Measurements from ENCODE around the gene SMPD3.

SMPD3 gene

GRCh38 chr16:68433316-68433715 lies 15.0 kb downstream of the SMPD3 start:
- DNase-seq (ENCODE audit: low read depth) = no peak

GRCh38 chr16:68432701-68433100 lies 15.6 kb downstream of the SMPD3 start:
- no peak for DNase-seq (ENCODE audit: low read depth)

- no peak for DNase-seq (ENCODE audit: low read depth)
These were observed 19.0 kb downstream of the SMPD3 start for GRCh38 chr16:68429076-68429854.

GRCh38 chr16:68427649-68428303 lies 20.5 kb downstream of the SMPD3 start:
- no peak for DNase-seq (ENCODE audit: low read depth)

- DNase-seq (ENCODE audit: low read depth) = no peak
These were observed 22.0 kb downstream of the SMPD3 start for GRCh38 chr16:68426347-68426652.

- no peak for DNase-seq (ENCODE audit: low read depth)
These were observed 22.6 kb downstream of the SMPD3 start for GRCh38 chr16:68425498-68426346.

- no peak for DNase-seq (ENCODE audit: low read depth)
These were observed 24.5 kb downstream of the SMPD3 start for GRCh38 chr16:68423771-68424170.

GRCh38 chr16:68422396-68422960 lies 25.8 kb downstream of the SMPD3 start:
- no peak for DNase-seq (ENCODE audit: low read depth)

- no peak for DNase-seq (ENCODE audit: low read depth)
These were observed 27.2 kb downstream of the SMPD3 start for GRCh38 chr16:68421076-68421475.

GRCh38 chr16:68420366-68420942 lies 27.9 kb downstream of the SMPD3 start:
- DNase-seq (ENCODE audit: low read depth) = no peak

GRCh38 chr16:68417711-68418301 lies 30.5 kb downstream of the SMPD3 start:
- DNase-seq (ENCODE audit: low read depth) = peak; percentile 33

- DNase-seq (ENCODE audit: low read depth) = no peak
These were observed 32.0 kb downstream of the SMPD3 start for GRCh38 chr16:68416057-68417046.

- DNase-seq (ENCODE audit: low read depth) = no peak
These were observed 33.7 kb downstream of the SMPD3 start for GRCh38 chr16:68414581-68414980.

GRCh38 chr16:68412061-68412460 lies 36.2 kb downstream of the SMPD3 start:
- no peak for DNase-seq (ENCODE audit: low read depth)

- no peak for DNase-seq (ENCODE audit: low read depth)
These were observed 37.2 kb downstream of the SMPD3 start for GRCh38 chr16:68411086-68411485.

GRCh38 chr16:68408967-68409366 lies 39.3 kb downstream of the SMPD3 start:
- no peak for DNase-seq (ENCODE audit: low read depth)

GRCh38 chr16:68408428-68408827 lies 39.9 kb downstream of the SMPD3 start:
- DNase-seq (ENCODE audit: low read depth) = peak; percentile 12

GRCh38 chr16:68406458-68407152 lies 41.7 kb downstream of the SMPD3 start:
- peak; percentile 44 for DNase-seq (ENCODE audit: low read depth)

GRCh38 chr16:68404736-68405345 lies 43.5 kb downstream of the SMPD3 start:
- no peak for DNase-seq (ENCODE audit: low read depth)

Measured in amniotic epithelial cell (primary cell).